Right atrium auricular region (tissue), 2 donors: ENCODE data around the gene SEC22A. TPM values are rescaled to one million over a fixed set of nuclear protein-coding genes. Genes with fewer than 3 reads are reported as not detected.

ENCODE experiments used
- DNase-seq: peaks from one replicate; pipeline ENCODE4 v3.0.0-alpha.2; 2019; ENCODE audit warnings: low spot score
- H3K27ac ChIP-seq, 2 donors: fragments of 200-600 bp; sonication (generic); 1 replicate in 1 of 2; 2 replicates in 1 of 2; pipeline ENCODE4 v1.5.1; 2016 to 2019
- H3K27me3 ChIP-seq, 2 donors: fragments of 200-600 bp; sonication (generic); one replicate each; pipeline versions ENCODE4 v1.5.1 to v1.6.0; 2017 to 2019
- H3K36me3 ChIP-seq: fragments of 200-600 bp; sonication (generic); one replicate; pipeline ENCODE4 v1.5.1; 2016
- H3K4me1 ChIP-seq, 2 donors: fragments of 200-600 bp; sonication (generic); one replicate each; pipeline versions ENCODE4 v1.5.1 to v1.6.0; 2017 to 2019
- H3K4me3 ChIP-seq, 2 donors: fragments of 200-600 bp; sonication (generic); 1 replicate in 1 of 2; 2 replicates in 1 of 2; pipeline ENCODE4 v1.5.1; 2017 to 2019; ENCODE audit warnings: mild to moderate bottlenecking in 1 of 2, moderate library complexity in 1 of 2
- H3K9me3 ChIP-seq, 2 donors: fragments of 200-600 bp; sonication (generic); one replicate each; pipeline ENCODE4 v1.5.1; 2019
- CTCF ChIP-seq, 2 donors: fragments of 200-600 bp; sonication (generic); IDR thresholded peaks; one replicate each; pipeline ENCODE4 v1.5.1; 2019; ENCODE audit warnings: antibody characterized with exemption in 2 of 2
- total RNA-seq, 2 donors: library from RNA; depleted of rRNA; stranded (reverse); fragments of >200 nt; gene quantifications; one replicate each; pipeline ENCODE4 v1.1.0, GENCODE V29; 2016

Gene SEC22A
- total RNA-seq, 2 donors from 2014 or later = 13.7 to 24.2 TPM

DNA sequence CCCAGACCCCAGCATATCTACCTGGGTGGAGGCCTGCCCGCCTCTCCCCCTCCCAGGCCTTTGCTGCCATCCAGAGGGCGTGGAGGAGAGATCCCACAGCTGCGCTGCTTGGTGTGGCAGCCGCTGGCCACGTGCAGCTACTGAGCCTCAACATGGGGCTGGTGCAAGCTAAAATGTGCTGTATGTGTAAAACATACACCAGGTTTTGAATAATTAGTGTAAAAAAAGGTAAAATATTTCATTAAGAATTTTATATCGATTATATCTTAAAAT, 95.8 kb downstream of the SEC22A start:
- TF ChIP-seq CTCF (IDR thresholded peaks at IDR 0.05) = no peak
- Histone ChIP-seq H3K9me3 (no peaks in the 10 kb centered on the region), H3K4me3 (no peak overlapping the region), H3K27ac (no peak overlapping the region), H3K4me1 (no peaks in the 10 kb centered on the region), H3K36me3 (peaks cover 46% of the 10 kb centered on the region), H3K27me3 (no peaks in the 10 kb centered on the region)
- DNase-seq = no peak

- no peak overlapping the region for H3K4me3 ChIP-seq
Observed at GRCh38 chr3:123298903-123299302, 97.2 kb downstream of the SEC22A start.

DNA sequence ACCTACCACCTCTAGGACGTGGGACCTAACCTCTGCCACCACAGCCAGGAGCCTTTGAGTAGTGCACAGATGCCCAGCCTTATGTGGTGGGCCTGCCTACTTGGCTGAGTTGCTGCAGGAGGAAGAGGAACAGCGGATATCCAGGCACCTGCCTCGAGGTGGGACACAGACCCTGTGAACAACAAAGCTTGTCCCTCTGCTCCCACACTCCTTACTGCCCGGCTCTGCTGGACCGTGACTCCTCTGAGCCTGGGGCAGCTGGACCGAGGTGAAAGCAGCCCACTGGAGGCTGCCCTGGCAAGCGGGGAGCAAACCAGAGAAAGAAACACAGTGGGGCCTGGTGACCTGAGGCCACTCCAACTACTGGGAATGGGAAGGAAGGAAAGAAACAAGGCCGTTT, 97.8 kb downstream of the SEC22A start:
- no peaks in the 10 kb centered on the region for H3K4me1 ChIP-seq
- H3K27ac ChIP-seq = no peak overlapping the region
- DNase-seq = no peak
- no peak for TF ChIP-seq CTCF (IDR thresholded peaks at IDR 0.05)
- no peaks in the 10 kb centered on the region for H3K9me3 ChIP-seq
- H3K27me3 ChIP-seq = no peaks in the 10 kb centered on the region
- peaks cover 55% of the 10 kb centered on the region for H3K36me3 ChIP-seq
- no peak overlapping the region for H3K4me3 ChIP-seq

More at GRCh38 chr3:123298903-123299302, 97.2 kb downstream of the SEC22A start:
- H3K4me1 ChIP-seq = no peaks in the 10 kb centered on the region
- TF ChIP-seq CTCF (IDR thresholded peaks at IDR 0.05) = no peak
- no peak overlapping the region for H3K27ac ChIP-seq
- peaks cover 54% of the 10 kb centered on the region for H3K36me3 ChIP-seq
- H3K9me3 ChIP-seq = no peaks in the 10 kb centered on the region
- no peaks in the 10 kb centered on the region for H3K27me3 ChIP-seq
- DNase-seq = no peak

DNA sequence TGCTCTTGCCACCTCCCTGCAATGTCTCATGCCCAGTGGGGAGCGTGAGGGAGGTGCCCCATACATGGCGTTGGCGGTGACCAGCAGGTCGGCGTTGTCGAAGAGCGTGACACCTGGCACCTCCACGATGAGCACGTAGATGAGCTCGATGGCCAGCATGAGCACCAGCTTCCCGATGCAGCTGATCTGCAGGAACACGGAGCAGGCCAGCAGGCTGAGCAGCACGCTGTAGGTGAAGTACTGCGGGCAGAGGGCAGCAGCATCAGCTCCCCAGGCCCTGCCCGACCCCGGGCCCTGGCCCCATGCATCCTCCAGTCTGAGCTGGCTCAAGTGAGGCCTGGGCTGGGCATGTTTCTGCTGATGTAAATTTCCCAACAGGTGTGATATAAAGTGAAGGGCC, 98.3 kb downstream of the SEC22A start:
- DNase-seq = no peak
- no peaks in the 10 kb centered on the region for H3K4me1 ChIP-seq
- peaks cover 57% of the 10 kb centered on the region for H3K36me3 ChIP-seq
- no peaks in the 10 kb centered on the region for H3K9me3 ChIP-seq
- no peaks in the 10 kb centered on the region for H3K27me3 ChIP-seq
- H3K4me3 ChIP-seq = no peak overlapping the region
- no peak for TF ChIP-seq CTCF (IDR thresholded peaks at IDR 0.05)
- no peak overlapping the region for H3K27ac ChIP-seq

DNA sequence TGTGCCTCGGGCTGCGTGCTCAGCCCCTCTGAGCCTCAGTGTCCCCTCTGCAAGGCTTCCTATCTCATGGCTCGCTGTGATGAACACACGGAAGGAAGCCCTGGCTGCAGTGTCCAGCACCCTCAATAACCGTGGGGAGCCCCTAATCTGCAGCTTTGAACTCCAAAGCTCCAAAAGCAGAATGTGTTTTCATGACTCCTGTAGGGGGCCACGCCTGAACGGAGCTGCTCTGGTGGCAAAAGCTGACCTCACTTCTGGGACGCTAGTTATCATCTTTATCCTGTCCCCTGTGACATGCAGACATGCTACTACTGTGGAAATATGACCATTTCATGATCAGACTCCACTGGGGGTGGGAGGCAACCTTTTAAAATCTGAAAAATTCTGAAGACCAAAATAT, 98.8 kb downstream of the SEC22A start:
- no peaks in the 10 kb centered on the region for H3K9me3 ChIP-seq
- H3K4me1 ChIP-seq = no peaks in the 10 kb centered on the region
- no peak overlapping the region for H3K4me3 ChIP-seq
- H3K27me3 ChIP-seq = no peaks in the 10 kb centered on the region
- H3K27ac ChIP-seq = no peak overlapping the region
- DNase-seq = no peak
- TF ChIP-seq CTCF (IDR thresholded peaks at IDR 0.05) = no peak
- peaks cover 62% of the 10 kb centered on the region for H3K36me3 ChIP-seq

- no peaks in the 10 kb centered on the region for H3K9me3 ChIP-seq
- H3K27ac ChIP-seq = no peak overlapping the region
- no peak overlapping the region for H3K4me3 ChIP-seq
- H3K36me3 ChIP-seq = peaks cover 68% of the 10 kb centered on the region
- no peak for TF ChIP-seq CTCF (IDR thresholded peaks at IDR 0.05)
- no peak for DNase-seq
- no peaks in the 10 kb centered on the region for H3K4me1 ChIP-seq
- no peaks in the 10 kb centered on the region for H3K27me3 ChIP-seq
Observed at GRCh38 chr3:123301331-123302184, 99.8 kb downstream of the SEC22A start.
